GM18907 (cell line): Measurements from ENCODE around the gene STAT2.
"Not testable (repeated sequence)": the region's sequence is repeated elsewhere in the genome, so short reads cannot be mapped to it uniquely, and the experiment has no call there.

Source experiments
- ATAC-seq: cut with Tn5 transposase; IDR thresholded peaks from one replicate; pipeline ENCODE4 v1.9.1; 2021; ENCODE audit warnings: mild to moderate bottlenecking, moderate library complexity; ENCODE audit not compliant: unreplicated experiment

The STAT2 gene

DNA sequence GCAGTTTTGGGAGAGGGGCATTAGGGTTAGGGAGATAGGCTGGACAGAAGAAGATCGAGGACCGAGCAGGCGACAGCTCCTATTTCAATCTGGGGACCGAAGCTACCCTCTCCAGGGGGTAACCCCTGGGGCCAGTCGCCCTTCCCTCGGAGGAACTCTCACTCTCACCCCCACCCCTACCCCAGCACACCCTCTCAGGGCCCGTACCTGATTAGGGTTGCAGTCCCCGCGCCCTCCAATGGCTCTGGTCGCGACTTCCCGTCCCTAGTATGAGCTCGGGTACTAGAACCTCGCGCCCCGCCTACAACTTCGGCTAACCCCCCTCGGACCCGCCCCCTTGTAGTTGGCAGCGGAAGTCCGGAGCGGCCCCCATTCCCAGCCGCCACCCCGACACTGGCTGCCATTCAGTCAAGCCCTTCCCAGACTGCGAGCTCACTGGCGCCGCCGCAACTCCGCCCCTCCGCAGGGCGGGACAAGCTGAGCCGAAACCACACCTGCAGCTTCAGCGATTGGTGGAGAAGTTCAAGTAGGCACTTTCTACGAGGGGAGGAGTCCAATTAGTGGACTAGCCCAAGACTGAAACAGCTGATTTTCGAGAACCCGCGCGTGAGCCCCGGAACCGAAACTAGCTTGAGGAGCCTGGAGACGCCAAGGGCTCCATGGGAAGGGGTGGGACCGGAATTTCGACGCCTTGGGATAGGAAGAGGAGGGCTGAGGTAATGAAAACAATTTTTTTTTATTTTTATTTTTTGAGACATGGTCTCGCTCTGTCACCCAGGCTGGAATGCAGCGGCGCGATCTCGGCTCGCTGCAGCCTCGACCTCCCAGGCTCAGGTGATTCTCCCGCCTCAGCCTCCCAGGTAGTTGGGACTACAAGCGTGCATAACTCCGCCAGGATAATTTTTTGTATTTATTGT lies at the start of gene STAT2:
TSS of gene STAT2 (minus strand) at position 257 of the 917 bp plus-strand sequence. CDS start 3,536 bp downstream, outside the sequence.
- peak; percentile 95 for ATAC-seq

DNA sequence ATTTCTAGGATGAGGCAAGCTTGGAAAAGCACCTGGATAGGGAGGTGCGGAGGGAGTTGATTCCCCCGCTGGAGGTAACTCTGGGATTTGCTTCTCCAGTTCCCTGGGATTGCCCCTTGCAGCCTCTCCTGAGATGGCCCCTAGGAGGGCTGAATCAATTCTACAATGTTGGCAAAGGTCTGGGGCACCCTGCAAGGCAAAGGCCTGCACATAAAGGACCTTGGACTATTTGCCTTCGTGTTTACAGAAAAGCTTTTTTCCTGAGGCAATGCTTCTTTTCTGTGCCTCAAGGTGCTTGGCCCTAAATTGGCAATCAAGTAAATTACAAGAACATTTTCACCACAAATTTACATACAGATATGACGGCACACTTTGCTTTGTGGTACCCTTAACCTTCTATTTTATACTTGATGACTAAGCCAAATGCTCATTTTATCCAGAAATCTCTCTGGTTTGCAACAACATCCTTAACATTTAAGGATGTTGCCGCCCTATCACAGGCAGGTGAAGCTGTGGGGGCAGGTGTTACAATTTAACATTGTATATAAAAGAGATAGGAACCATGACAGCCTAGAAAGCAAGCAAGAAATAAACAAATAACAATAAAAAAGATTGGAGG lies 49.0 kb upstream of the STAT2 start:
- ATAC-seq = no peak

DNA sequence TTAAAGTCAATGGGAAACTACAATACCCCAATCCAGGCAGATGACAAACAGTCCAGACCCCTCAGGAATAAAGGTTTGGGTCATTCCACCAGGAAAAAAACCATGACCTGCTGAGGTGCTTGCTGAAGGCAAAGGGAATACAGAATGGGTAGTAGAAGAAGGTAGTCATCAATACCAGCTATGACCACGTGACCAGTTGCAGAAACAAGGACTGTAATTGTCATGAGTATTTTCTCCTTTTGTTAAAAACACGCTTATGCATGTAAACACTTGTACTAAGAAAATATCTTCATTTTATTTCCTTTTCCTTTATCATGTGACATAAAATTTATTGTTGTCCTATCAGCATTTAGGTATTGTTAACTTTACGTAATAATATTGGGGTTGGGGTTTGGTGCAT lies 44.3 kb upstream of the STAT2 start:
- not testable (repeated sequence) for ATAC-seq

DNA sequence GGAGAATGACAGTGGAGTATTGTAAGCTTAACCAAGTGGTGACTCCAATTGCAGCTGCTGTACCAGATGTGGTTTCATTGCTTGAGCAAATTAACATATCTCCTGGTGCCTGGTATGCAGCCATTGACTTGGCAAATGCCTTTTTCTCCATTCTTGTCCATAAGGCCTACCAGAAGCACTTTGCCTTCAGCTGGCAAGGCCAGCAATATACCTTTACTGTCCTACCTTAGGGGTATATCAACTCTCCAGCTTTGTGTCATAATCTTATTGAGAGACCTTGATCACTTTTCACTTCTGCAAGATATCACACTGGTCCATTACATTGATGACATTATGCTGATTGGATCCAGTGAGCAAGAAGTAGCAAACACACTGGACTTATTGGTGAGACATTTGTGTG lies 41.7 kb upstream of the STAT2 start:
- ATAC-seq = not testable (repeated sequence)

DNA sequence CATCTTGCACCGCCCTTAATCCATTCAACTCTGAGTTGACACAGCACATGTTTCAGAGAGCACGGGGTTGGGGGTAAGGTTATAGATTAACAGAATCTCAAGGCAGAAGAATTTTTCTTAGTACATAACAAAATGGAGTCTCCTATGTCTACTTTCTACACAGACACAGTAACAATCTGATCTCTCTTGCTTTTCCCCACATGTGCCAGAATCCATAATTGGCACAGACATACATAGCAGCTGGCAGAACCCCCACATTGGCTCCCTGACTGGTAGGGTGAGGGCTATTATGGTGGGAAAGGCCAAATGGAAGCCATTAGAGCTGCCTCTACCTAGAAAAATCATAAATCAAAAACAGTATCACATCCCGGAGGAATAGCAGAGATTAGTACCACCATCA lies 41.2 kb upstream of the STAT2 start:
- ATAC-seq = not testable (repeated sequence)

DNA sequence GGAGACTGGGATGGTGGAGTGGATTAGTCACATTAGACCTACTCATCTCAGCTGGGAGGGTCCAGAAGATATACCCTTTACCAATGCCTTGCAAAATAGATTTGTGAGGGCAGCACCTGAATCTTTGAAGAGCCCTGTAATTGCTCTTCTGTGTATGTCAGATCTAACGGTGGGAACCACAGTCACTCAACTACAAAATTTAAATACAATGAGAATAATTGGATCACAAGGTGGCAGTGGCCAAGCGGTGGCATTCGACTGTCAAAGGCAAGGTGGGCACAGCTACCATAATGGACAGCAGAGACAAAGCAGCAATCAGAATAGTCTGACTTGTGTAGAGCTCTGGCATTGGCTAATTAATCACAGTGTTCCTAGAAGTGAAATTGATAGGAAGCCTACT lies 39.6 kb upstream of the STAT2 start:
- ATAC-seq = not testable (repeated sequence)

DNA sequence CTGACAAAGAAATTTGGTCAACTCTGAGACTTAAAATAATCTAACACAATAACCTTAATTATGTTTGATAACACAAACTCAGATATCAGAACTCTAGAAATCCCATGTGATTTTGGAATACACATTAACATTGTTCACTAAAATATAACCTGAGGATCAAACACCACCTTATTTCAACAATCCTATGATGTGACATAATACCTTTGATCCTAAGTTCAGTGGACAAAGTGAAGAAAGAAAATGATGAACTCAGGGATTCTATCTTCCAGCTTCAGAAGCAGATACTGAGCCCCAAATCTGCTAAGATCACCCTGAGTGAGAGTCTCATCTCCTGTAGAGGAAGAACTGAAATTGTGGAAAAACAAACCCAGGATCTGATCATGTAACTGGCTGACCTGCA lies 38.4 kb upstream of the STAT2 start:
- ATAC-seq = no peak

DNA sequence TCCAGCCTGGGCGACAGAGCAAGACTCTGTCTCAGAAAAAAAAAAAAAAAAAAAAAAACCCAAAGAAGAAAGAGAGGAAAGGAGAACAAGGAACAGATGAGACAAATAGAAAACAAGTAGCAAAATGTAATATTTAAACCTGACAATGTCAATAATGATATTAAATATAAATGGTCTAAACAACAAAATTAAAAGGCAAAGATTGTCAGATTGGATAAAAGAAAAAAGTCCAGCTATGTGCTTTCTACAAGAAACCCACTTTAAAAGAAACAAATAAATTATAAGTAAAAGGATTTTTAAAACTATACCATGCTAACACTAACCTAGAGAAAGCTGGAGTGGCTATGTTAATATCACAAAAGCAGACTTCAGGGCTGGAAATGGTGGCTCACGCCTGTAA lies 32.4 kb upstream of the STAT2 start:
- no peak for ATAC-seq

DNA sequence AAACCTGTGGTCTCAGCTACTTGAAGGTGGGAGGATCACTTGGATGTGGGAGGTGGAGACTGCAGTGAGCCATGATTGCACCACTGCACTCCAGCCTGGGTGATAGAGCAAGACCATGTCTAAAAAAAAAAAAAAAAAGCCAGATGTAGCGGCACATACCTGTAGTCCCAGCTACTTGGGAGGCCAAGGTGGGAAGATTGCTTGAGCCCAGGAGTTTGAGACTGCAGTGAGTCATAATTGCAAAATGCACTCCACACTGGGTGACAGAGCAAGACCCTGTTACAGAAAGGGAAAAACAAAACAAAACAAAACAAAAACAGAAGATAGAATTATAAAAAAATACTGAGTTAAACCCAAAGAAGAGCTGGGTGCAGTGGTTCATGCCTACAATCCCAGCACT lies 31.8 kb upstream of the STAT2 start:
- ATAC-seq = no peak

DNA sequence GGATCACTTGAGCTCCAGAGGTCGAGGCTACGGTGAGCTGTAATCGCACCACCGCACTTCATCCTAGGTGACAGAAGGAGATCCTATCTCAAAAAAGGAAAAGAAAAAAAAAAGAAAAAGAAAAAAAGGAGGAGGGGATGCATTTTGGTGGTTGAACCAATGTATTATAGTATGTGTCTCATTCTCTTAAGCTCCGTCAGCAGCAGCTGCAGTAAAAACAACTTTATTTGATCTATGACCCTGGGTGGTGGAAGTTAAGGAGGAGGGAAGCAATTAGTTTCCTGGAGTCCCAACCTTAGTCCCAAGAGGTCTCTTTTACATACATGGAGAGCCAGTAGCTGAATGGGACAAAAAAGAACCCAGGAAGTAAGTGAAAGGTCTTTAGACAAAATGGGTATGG lies 29.5 kb upstream of the STAT2 start:
- no peak for ATAC-seq

DNA sequence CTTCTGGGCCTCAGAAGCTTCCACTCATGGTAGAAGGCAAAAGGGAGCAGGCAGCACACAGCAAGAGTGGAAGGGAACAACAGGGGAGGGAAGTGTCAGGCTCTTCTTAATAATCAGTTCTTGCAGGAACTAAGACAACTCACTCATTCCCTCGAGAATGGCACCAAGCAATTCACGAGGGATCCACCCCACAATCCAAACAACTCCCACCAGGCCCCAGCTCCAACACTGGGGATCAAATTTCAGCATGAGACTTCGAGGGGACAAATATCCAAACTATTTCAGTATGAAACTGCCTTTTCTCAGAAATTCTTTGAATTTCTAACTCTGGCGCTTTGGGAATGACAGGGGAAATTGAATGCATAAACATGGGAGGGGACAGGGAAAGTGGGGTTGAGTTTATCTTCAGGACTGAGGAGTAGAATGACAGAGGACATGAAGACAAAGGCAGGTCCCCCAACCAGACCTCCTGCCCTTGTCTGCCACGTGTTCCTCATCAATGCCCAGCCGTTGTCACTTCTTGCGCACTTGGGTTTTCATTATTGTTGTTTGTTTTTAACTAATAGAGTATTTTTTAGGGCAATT lies 27.3 kb upstream of the STAT2 start:
- no peak for ATAC-seq

DNA sequence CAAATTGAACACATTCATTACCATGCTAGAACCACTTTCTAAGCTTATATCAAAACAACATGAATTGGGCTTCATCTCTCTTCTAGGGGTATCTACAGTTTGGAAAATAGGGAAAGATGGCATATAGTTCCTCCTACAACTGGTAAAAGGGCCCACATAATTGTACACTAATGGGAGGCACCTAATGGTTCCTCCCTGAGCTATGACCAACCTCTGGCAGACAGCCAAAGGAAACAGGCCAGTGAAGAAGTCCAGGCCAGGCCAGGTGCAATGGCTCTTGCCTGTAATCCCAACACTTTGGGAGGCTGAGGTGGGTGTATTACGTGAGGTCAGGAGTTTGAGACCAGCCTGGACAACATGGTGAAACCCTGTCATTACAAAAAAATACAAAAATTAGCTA lies 26.0 kb upstream of the STAT2 start:
- ATAC-seq = no peak

DNA sequence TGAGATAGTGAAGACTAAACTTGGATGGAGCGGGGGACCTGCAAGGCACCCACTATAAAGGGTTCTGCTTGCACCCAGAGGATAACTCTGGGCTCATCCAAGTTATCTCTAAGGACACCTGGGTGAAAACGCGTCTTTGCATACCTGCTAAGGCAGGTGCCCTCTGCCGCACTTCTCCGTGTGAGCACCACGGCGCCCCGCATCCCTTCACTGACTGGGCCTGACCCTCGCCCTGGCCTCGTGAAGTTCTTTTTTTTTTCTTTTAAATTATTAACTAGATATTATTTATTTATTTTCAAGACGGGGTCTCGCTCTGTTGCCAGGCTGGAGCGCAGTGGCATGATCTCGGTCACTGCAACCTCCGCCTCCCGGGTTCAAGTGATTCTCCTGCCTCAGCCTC lies 22.7 kb upstream of the STAT2 start:
- ATAC-seq = no peak

DNA sequence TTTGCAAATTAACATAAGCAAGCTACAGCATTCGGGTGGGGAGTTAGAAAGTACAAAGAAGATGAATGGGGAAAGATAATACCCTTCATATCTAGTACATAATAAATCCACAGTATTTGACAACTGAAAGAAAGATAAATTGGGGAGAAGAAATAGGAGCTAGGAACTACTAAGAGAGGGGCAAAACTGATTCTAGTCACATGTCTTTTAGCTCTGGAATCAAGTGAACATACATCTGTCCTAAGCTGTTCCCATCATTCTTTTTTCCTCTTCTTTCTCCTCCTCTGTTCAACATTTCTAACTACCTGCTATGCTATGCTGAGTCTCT lies 18.0 kb upstream of the STAT2 start:
- no peak for ATAC-seq

DNA sequence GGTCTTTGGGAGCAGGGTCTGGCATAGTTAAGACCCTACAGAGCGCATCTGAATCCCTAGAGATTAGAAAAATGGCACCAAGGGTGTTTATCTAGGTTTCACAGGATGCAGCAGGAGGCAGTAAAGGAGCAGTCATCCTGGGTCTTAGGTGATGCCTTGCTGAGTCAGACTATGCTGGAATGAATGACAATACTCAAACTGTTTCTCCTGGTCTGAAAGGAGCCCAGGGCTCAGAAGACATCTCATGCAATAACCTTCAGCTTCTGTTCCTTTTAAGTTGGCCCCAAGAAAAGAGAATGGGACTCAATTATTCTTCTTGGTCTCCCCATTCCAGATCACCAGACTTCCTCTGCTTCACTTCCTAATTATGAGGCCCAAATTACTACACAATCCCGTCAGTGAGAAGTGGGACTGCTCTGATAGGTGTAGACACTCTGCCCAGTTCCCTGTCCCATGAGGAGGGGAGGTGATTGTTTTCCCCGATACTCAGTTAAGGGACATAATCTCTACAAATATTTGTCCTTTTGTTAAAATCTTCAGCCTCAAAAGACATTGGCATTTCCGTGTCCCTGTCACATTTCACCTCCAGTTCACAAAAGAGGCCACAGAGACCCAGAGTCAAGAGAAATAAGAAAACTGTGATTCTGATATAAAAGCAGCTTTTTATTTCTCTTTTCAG lies 17.5 kb upstream of the STAT2 start:
- no peak for ATAC-seq

DNA sequence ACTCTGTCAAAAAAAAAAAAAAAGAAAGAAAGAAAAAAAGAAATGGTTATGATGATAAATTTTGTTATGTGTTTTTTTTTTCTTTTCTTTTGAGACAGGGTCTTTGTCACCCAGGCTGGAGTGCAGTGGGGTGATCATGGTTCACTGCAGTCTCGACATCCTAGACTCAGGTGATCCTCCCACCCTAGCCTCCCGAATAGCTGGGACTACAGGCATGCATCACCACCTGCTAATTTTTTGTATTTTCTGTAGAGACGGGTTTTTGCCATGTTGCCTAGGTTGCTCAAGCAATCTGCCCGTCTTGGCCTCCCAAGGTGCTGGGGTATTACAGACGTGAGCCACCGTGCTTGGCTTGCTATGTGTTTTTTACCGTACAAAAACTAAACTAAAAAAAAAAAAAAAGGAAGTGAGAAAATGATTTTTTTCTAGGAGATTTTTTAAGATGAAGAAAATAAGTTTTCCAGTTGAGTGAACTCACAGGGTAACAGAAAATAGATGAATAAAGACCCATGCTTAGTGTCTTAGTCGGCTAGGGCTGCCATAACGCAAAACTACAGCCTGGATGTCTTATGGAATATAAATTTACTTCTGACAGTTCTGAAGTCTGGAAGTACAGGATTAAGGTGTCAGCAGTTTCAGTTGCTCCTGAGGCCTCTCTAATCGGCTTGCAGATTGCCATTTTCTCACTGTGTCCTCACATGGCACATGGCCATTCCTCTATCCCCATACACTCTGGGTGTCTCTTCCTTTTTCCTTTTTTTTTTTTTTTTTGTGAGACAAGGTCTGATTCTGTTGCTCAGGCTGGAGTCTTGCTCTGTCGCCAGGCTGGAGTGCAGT lies 15.9 kb upstream of the STAT2 start:
- ATAC-seq = peak; percentile 78

DNA sequence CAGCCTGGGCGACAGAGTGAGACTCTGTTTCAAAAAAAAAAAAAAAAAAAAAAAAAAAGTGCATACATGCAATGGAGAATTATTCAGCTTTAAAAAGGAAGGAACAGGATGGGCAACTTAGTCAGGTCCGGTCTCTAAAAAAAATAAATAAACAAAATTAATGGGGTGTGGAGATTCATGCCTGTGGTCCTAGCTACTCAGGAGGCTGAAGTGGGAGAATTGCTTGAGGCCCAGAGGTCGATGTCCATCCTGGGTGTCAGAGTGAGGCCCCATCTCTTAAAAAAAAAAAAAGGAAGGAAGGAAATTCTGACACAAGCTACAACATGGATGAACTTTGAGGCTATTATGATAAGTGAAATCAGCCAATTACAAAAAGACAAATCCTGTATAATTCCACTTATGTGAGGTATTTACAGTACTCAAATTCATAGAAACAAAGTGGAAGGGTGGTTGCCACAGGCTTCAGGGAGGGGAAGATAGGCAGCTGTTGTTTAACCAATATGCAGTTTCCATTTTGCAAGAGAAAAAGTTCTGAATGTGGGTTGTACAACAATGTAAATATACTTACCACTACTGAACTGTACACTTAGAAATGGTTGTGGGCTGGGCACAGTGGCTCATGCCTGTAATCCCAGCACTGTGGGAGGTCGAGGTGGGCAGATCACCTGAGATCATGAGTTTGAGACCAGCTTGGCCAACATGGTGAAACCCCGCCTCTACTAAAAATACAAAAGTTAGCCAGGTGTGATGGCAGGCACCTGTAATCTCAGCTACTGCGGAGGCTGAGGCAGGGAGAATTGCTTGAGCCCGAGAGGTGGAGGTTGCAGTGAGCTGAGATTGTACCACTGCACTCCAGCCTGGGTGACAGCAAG lies 15.1 kb upstream of the STAT2 start:
- ATAC-seq = peak; percentile 33

DNA sequence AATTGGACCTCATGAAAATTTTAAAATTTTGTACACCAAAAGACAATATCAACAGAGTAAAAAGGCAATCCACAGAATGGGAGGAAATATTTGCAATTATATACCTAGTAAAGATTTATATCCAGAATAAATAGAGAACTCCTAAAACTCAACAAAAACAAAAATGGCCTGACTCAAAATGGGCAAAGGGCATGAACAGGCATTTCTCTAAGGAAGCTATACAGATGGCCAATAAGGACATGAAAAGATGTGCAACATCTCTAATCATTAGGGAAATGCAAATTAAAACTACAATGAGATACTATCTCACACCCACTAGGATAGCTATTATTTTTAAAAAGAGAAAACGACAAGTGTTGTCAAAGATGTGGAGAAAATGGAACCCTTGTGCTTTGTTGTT lies 13.6 kb upstream of the STAT2 start:
- no peak for ATAC-seq

DNA sequence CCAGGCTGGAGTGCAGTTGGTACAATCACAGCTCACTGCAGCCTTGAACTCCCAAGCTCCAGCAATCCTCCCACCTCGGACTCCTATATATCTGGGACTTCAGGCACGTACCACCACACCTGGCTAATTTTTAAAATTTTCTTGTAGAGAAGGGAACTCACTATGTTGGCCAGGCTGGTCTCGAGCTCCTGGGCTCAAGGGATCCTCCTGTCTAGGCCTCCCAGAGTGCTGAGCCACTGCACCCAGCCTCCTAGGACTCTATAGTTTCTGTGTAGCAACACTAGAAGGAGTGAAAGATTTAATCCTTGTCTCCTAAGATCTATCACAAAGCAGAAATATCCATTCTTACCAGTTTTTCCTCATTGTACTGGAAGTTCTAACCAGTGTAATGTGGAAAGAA lies 7.0 kb upstream of the STAT2 start:
- no peak for ATAC-seq
